NT2/D1 (cell line): ENCODE measurements around the gene BEGAIN.

Experiments used
- YY1 ChIP-seq: IDR thresholded peaks from 2 replicates; pipeline ENCODE4 v1.6.1; 2011; ENCODE audit not compliant: insufficient read length, insufficient read depth
- ZNF274 ChIP-seq: IDR thresholded peaks from 2 replicates; pipeline ENCODE4 v1.6.1; 2011; ENCODE audit warnings: mild to moderate bottlenecking, low read depth, low read length

GRCh38 chr14:100558226-100558625 lies 29.0 kb downstream of the BEGAIN start:
- TF ChIP-seq YY1, result no peak
- no peak for TF ChIP-seq ZNF274
